ENCODE measurements around the gene PRSS57.

The PRSS57 gene

GRCh38 chr19:720345-721160, 25.3 kb upstream of the PRSS57 start:
- ChIA-PET CTCF (interaction anchor here (0.5 kb wide), 1 partner anchor 9 kb away, joined by 4 read pairs; no protein-coding TSS in a partner anchor), POLR2A (no interaction called here)
- Histone ChIP-seq H3K27ac (ENCODE audit: extremely low read depth, low read depth, low read length) (no peak overlapping the region), H3K36me3 (ENCODE audit: control insufficient read depth in 2 of 2, insufficient read depth in 1 of 2, low read length in 2 of 2) (peaks cover 0 to under 1% of the 10 kb centered on the region in 2 experiments; a peak in 1 of 3 replicates), H3K4me1 (ENCODE audit: control insufficient read depth, insufficient read depth, low read length) (no peaks in the 10 kb centered on the region), H3K9me3 (ENCODE audit: control insufficient read depth, insufficient read depth, low read depth, low read length) (no peaks in the 10 kb centered on the region), H3K4me3 (ENCODE audit: low read depth, low read length) (no peak overlapping the region)
- peak; percentile 33; the same call in 1 of the 2 replicates for TF ChIP-seq KLF1 (tag by site-specific recombination; IDR thresholded peaks at IDR 0.05)
- TF ChIP-seq REPIN1 (tag by site-specific recombination; IDR thresholded peaks at IDR 0.05; ENCODE audit: low read depth), result no peak
- no peak for TF ChIP-seq GLI4 (tag by site-specific recombination; IDR thresholded peaks at IDR 0.05)
- TF ChIP-seq KLF7 (tag by site-specific recombination; IDR thresholded peaks at IDR 0.05; ENCODE audit: borderline replicate concordance), result no peak
- TF ChIP-seq ZNF16 (tag by site-specific recombination; IDR thresholded peaks at IDR 0.05; ENCODE audit: low read depth), result no peak
- TF ChIP-seq ZBTB20 (tag by site-specific recombination; IDR thresholded peaks at IDR 0.05), result no peak
- TF ChIP-seq ZBTB21 (tag by site-specific recombination; IDR thresholded peaks at IDR 0.05), result no peak

- Histone ChIP-seq H3K9me3 (ENCODE audit: control insufficient read depth, insufficient read depth, low read depth, low read length) (no peaks in the 10 kb centered on the region), H3K4me3 (ENCODE audit: low read depth, low read length) (no peak overlapping the region), H3K27ac (ENCODE audit: extremely low read depth, low read depth, low read length) (no peak overlapping the region), H3K4me1 (ENCODE audit: control insufficient read depth, insufficient read depth, low read length) (no peaks in the 10 kb centered on the region), H3K36me3 (ENCODE audit: control insufficient read depth in 2 of 2, insufficient read depth in 1 of 2, low read length in 2 of 2) (peaks cover 0 to 5% of the 10 kb centered on the region in 2 experiments; a peak in 1 of 3 replicates)
- CTCF ChIA-PET, result no interaction called here
- POLR2A ChIA-PET, result no interaction called here
- TF ChIP-seq WT1 (tag by site-specific recombination; IDR thresholded peaks at IDR 0.05) (no peak), SCRT2 (tag by site-specific recombination; IDR thresholded peaks at IDR 0.05) (no peak), ZNF513 (tag by site-specific recombination; IDR thresholded peaks at IDR 0.05) (no peak), ZBTB8A (tag by site-specific recombination; IDR thresholded peaks at IDR 0.05) (no peak), MZF1 (tag by site-specific recombination; IDR thresholded peaks at IDR 0.05; ENCODE audit: borderline replicate concordance) (no peak), PRDM1 (tag by site-specific recombination; IDR thresholded peaks at IDR 0.05) (no peak), KLF8 (tag by site-specific recombination; IDR thresholded peaks at IDR 0.05) (no peak), KLF16 (tag by site-specific recombination; IDR thresholded peaks at IDR 0.05) (no peak), ZNF623 (tag by site-specific recombination; IDR thresholded peaks at IDR 0.05) (no peak), ZNF571 (tag by site-specific recombination; IDR thresholded peaks at IDR 0.05) (no peak), ZNF449 (tag by site-specific recombination; IDR thresholded peaks at IDR 0.05) (no peak), ZFP37 (tag by site-specific recombination; IDR thresholded peaks at IDR 0.05) (no peak), CTCF (tag by site-specific recombination; IDR thresholded peaks at IDR 0.05) (no peak), TSHZ1 (tag by site-specific recombination; IDR thresholded peaks at IDR 0.05; ENCODE audit: borderline replicate concordance) (no peak), IKZF3 (tag by site-specific recombination; IDR thresholded peaks at IDR 0.05) (no peak), KLF17 (tag by site-specific recombination; IDR thresholded peaks at IDR 0.05) (no peak)
These were observed 24.5 kb upstream of the PRSS57 start for GRCh38 chr19:719636-720344.
